Transverse colon (tissue), 3 donors: ENCODE results near the gene TXNRD1.

ENCODE experiments used
- CTCF ChIP-seq, 5 experiments: fragments of 200-600 bp in 3 of 5; fragments of 450-650 bp in 2 of 5; sonication (generic) in 3 of 5; IDR thresholded peaks; 1 replicate in 2 of 5; 2 replicates in 3 of 5; pipeline ENCODE4 v1.5.1; 2016 to 2017; ENCODE audit warnings: antibody characterized with exemption in 5 of 5, inconsistent platforms in 3 of 5, mild to moderate bottlenecking in 2 of 5, moderate library complexity in 1 of 5
- POLR2A ChIP-seq: fragments of 450-650 bp; IDR thresholded peaks from one replicate; pipeline ENCODE4 v1.6.1; 2016; ENCODE audit warnings: antibody characterized with exemption, mild to moderate bottlenecking, moderate library complexity

- TF ChIP-seq CTCF (IDR thresholded peaks at IDR 0.05) (no peak), POLR2A (no peak)
Measured at GRCh38 chr12:104309446-104309993, 93.9 kb downstream of the TXNRD1 start.
